ENCODE results near the gene VNN1.

Gene VNN1, protein sequence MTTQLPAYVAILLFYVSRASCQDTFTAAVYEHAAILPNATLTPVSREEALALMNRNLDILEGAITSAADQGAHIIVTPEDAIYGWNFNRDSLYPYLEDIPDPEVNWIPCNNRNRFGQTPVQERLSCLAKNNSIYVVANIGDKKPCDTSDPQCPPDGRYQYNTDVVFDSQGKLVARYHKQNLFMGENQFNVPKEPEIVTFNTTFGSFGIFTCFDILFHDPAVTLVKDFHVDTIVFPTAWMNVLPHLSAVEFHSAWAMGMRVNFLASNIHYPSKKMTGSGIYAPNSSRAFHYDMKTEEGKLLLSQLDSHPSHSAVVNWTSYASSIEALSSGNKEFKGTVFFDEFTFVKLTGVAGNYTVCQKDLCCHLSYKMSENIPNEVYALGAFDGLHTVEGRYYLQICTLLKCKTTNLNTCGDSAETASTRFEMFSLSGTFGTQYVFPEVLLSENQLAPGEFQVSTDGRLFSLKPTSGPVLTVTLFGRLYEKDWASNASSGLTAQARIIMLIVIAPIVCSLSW

DNA sequence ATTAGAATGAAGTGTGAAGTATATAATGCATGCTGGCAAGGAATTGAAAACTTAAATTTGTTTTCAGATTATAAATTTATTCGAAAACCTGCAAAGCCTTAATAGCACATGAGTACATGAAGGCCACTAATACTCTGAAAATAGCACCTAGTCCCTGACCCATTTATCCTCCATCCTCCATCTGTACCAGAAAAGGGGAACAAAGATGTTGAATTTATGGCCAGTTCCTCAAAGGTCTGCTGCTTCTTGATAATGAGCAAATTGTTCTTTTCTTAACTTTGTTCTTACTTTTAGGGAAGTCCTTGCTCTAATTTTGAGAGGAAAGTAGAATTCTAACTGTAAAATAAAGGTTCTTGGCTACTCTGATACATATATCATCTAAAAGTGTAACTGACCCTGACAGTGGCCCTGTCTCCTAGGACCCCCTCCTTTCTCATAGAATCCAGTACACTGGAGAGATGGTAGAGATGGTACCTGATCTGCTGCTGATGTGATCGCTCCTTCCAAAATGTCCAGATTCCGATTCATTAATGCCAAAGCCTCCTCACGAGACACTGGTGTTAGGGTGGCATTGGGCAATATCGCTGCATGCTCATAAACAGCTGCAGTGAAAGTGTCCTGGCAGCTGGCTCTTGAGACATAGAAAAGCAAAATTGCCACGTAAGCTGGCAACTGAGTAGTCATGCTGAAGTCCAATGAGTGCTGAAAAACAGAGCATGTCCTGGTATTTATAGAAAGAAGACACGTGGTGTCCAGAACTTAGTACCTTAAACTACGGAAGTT is at the start of gene VNN1:
Gene VNN1, minus strand, starts transcription at position 704 of the 783 bp plus-strand sequence. Its CDS starts 20 bp downstream, at position 684.
- H3K27me3 Mint-ChIP-seq (ENCODE audit: low read depth, poor library complexity) = peaks cover 4% of the 10 kb centered on the region
- TF ChIP-seq, protein P1, sequence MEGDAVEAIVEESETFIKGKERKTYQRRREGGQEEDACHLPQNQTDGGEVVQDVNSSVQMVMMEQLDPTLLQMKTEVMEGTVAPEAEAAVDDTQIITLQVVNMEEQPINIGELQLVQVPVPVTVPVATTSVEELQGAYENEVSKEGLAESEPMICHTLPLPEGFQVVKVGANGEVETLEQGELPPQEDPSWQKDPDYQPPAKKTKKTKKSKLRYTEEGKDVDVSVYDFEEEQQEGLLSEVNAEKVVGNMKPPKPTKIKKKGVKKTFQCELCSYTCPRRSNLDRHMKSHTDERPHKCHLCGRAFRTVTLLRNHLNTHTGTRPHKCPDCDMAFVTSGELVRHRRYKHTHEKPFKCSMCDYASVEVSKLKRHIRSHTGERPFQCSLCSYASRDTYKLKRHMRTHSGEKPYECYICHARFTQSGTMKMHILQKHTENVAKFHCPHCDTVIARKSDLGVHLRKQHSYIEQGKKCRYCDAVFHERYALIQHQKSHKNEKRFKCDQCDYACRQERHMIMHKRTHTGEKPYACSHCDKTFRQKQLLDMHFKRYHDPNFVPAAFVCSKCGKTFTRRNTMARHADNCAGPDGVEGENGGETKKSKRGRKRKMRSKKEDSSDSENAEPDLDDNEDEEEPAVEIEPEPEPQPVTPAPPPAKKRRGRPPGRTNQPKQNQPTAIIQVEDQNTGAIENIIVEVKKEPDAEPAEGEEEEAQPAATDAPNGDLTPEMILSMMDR (IDR thresholded peaks at IDR 0.05) = no peak
- no peaks in the 10 kb centered on the region for H3K9me3 Mint-ChIP-seq
- H3K4me1 Mint-ChIP-seq = no peaks in the 10 kb centered on the region
- no peak within 1 kb of the TSS for H3K4me3 Mint-ChIP-seq
- no peak for DNase-seq
- H3K36me3 Mint-ChIP-seq (ENCODE audit: low read depth) = no peaks in the 10 kb centered on the region
- no peak within 1 kb of the TSS for H3K27ac Mint-ChIP-seq

DNA sequence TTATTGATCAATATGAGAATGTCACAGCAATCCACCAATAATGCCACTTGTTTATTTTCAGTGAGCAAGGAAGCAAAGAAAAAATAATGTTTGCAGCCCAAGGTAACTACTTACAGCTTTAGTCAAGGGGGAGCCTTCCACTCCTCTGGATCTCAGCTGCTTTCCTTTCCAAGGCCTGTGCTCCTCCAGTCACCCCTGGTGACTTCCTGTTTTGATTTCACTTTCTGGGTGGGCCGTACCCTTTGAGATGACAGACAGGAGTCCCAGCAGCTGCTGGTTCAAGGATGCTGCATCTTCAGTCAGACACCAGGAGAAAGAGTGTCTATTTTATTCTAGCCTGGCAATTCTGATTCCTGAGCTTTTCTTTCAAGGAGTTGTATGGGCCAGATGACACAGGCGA is 49.4 kb upstream of the VNN1 start:
- Mint-ChIP-seq H3K27ac (no peak overlapping the region), H3K36me3 (ENCODE audit: low read depth) (no peaks in the 10 kb centered on the region), H3K9me3 (no peaks in the 10 kb centered on the region), H3K27me3 (ENCODE audit: low read depth, poor library complexity) (peaks cover 5% of the 10 kb centered on the region), H3K4me3 (no peak overlapping the region), H3K4me1 (peaks cover 13% of the 10 kb centered on the region)
- TF ChIP-seq, protein P1 (IDR thresholded peaks at IDR 0.05) = no peak
- DNase-seq = no peak

DNA sequence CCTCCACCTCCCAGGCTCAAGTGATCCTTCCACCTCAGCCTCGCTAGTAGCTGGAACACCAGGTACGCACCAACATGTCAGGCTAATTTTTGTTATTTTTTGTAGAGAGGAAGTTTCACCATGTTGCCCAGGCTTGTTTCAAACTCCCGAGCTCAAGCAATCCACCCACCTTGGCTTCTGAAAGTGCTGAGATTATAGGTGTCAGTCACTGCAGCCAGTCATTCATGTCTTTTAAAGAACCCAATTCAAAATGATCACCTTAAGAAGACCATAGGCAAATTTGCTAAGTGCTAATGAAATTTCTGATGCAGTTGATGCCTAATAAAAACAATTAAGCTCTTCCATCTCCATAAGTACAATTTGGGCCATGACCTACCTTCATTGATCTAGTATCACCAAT is 46.4 kb upstream of the VNN1 start:
- no peak overlapping the region for H3K27ac Mint-ChIP-seq

DNA sequence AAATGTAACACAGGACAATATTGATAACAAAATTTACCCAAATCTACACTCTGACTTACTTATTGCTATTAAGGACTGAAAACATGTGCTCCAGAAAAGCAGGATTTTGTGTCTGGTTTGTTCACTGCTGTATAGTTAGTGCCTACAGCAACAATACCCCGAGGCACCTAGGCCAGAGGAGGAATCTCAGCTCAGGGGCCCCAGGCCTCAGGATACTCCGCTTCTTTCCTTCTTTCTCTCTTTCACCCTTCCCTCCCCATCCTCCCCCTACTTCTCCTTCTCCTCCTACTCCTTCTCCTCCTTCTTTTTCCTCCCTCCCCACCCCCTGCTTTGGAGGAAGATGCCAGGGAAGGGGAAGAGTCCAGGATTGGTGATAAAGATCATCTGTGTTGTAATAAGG is 44.8 kb upstream of the VNN1 start:
- no peak for DNase-seq
- H3K9me3 Mint-ChIP-seq = no peaks in the 10 kb centered on the region
- H3K4me1 Mint-ChIP-seq = peaks cover 7% of the 10 kb centered on the region
- H3K27ac Mint-ChIP-seq = no peak overlapping the region
- H3K4me3 Mint-ChIP-seq = no peak overlapping the region
- peaks cover 3% of the 10 kb centered on the region for H3K27me3 Mint-ChIP-seq (ENCODE audit: low read depth, poor library complexity)
- TF ChIP-seq, protein P1 (IDR thresholded peaks at IDR 0.05) = no peak
- no peaks in the 10 kb centered on the region for H3K36me3 Mint-ChIP-seq (ENCODE audit: low read depth)

More for the DNA sequence above, 46.4 kb upstream of the VNN1 start:
- H3K4me1 Mint-ChIP-seq = peaks cover 13% of the 10 kb centered on the region
- no peaks in the 10 kb centered on the region for H3K36me3 Mint-ChIP-seq (ENCODE audit: low read depth)
- peaks cover 3% of the 10 kb centered on the region for H3K27me3 Mint-ChIP-seq (ENCODE audit: low read depth, poor library complexity)
- H3K9me3 Mint-ChIP-seq = no peaks in the 10 kb centered on the region
- no peak overlapping the region for H3K4me3 Mint-ChIP-seq
- DNase-seq = no peak
- TF ChIP-seq, protein P1 (IDR thresholded peaks at IDR 0.05) = no peak

DNA sequence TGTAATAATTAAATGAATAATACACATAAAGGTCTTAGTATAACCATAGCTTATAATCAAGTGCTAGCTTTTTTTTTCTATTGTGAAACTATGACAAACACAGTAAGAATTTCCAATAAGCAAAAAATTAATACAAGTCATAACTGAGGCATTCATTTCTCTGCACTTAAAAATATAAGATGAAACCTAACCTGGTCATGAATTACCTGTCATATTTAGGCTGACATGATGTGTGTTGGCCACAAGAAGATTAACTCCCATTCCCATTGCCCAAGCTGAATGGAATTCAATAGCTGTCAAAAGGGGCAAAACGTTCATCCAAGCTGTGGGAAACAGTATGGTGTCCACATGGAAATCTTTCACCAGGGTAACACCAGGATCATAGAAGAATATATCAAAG is 38.4 kb upstream of the VNN1 start:
- DNase-seq = no peak
- Mint-ChIP-seq H3K27me3 (ENCODE audit: low read depth, poor library complexity) (peaks cover 3% of the 10 kb centered on the region), H3K27ac (no peak overlapping the region), H3K4me3 (no peak overlapping the region), H3K4me1 (no peaks in the 10 kb centered on the region), H3K9me3 (no peaks in the 10 kb centered on the region), H3K36me3 (ENCODE audit: low read depth) (no peaks in the 10 kb centered on the region)
- TF ChIP-seq, protein P1 (IDR thresholded peaks at IDR 0.05) = no peak

Data from nephron progenitor cell (in vitro differentiated cells).